K562 (cell line): ENCODE results near the gene TMEM81. TPM values are rescaled to one million over a fixed set of nuclear protein-coding genes. Genes with fewer than 3 reads are reported as not detected.

Experiments used
- BRD9 ChIP-seq: fragments of 450-650 bp; IDR thresholded peaks from 2 replicates; pipeline ENCODE4 v1.6.1; 2018; ENCODE audit warnings: low read depth; ENCODE audit not compliant: partially characterized antibody
- CBFB ChIP-seq: sonication (generic); formaldehyde crosslinking; IDR thresholded peaks from 2 replicates; pipeline ENCODE4 v1.4.0; 2020; ENCODE audit warnings: mild to moderate bottlenecking, missing genetic modification reagents
- ETV6 ChIP-seq, 3 experiments: fragments of 150-350 bp in 1 of 3; sonication (generic) in 1 of 3; formaldehyde crosslinking in 1 of 3; IDR thresholded peaks; 2 replicates each; pipeline versions ENCODE4 v1.6.1 to v1.8.0; 2014 to 2022; ENCODE audit warnings: borderline replicate concordance in 2 of 3, low read depth in 2 of 3, antibody characterized with exemption in 1 of 3, low read length in 1 of 3, mild to moderate bottlenecking in 1 of 3, missing genetic modification reagents in 1 of 3
- MIER1 ChIP-seq: fragments of 450-650 bp; IDR thresholded peaks from 2 replicates; pipeline ENCODE4 v1.6.1; 2016; ENCODE audit warnings: antibody characterized with exemption, mild to moderate bottlenecking, low read depth
- PPARD ChIP-seq: fragments of 250-450 bp; sonication (Bioruptor Pico); IDR thresholded peaks from 2 replicates; pipeline ENCODE4 v1.8.0; 2022; ENCODE audit warnings: inconsistent platforms, mild to moderate bottlenecking, moderate library complexity
- ZNF384 ChIP-seq: IDR thresholded peaks from 2 replicates; pipeline ENCODE4 v1.6.1; 2012; ENCODE audit warnings: low read depth, low read length, improper control_type of control experiment
- polyA plus RNA-seq, 8 experiments: library from polyadenylated mRNA; depleted of rRNA in 4 of 8; stranded (reverse) in 5 of 8; unstranded in 3 of 8; fragments of >200 nt; fragmentation: Nextera tagmentation in 2 of 8; fragmentation: Illumina TruSeq in 1 of 8; extraction: Ambion mirVana in 2 of 8; extraction: Trizol in 1 of 8; gene quantifications; 2 replicates each; pipeline versions ENCODE4 v1.2.1 to v1.2.3, GENCODE V29; 2011 to 2014; ENCODE audit warnings: inconsistent platforms in 1 of 8, missing spikeins in 1 of 8
- total RNA-seq, 7 experiments: library from RNA; depleted of rRNA in 6 of 7; stranded (reverse); fragments of >200 nt in 6 of 7; fragmentation: Illumina TruSeq in 2 of 7; extraction: Trizol in 2 of 7; gene quantifications; 2 replicates each; pipeline versions ENCODE4 v1.2.1 to v1.2.3, GENCODE V29; 2011 to 2021; ENCODE audit warnings: low replicate concordance in 1 of 7
- TF ChIP-seq, protein P1 (sequence below), 3 experiments: fragments of 200-800 bp in 1 of 3; fragments of 250-450 bp in 1 of 3; fragments of 450-650 bp in 1 of 3; sonication (Bioruptor Pico) in 1 of 3; sonication (Bioruptor generic) in 1 of 3; formaldehyde crosslinking in 1 of 3; IDR thresholded peaks; 2 replicates each; pipeline versions ENCODE4 v1.6.1 to v1.8.0; 2016 to 2022; ENCODE audit warnings: mild to moderate bottlenecking in 2 of 3, missing genetic modification characterization in 2 of 3, missing compliant biosample characterization in 1 of 3, moderate library complexity in 1 of 3
- TF ChIP-seq, protein P2 (sequence below), 2 experiments: fragments of 450-650 bp in 1 of 2; sonication (generic) in 1 of 2; formaldehyde crosslinking; conservative IDR thresholded peaks; 2 replicates each; pipeline versions ENCODE4 v1.4.0 to v1.8.1; 2020 to 2022; ENCODE audit warnings: mild to moderate bottlenecking in 1 of 2, missing genetic modification reagents in 1 of 2

Gene TMEM81
- total and polyA plus RNA-seq, 9 of the 15 experiments (the other 6 are each of a cell fraction or from before 2014, with no cell fraction given): 3.2 to 6.1 (median 4.4) TPM

DNA sequence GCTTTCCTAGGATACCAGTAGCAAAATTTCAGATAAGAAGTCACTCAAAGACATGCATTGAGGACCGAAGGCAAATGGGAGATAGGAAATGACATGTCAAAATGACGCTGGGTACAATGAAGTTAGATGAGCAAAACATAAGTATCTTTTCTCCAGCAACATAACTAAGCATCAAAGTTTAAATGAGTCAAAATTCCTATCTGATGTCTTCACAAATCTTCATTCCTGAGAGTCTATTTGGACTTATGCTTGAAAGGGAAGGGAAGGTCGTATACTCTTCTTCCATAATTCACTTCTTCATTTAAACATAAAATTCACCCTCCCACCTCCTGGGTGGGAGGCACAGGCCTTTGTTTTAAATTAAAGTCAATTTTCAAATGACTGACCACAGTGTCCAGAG is 4.1 kb upstream of the TMEM81 start (continued):
- TF ChIP-seq, protein P1, sequence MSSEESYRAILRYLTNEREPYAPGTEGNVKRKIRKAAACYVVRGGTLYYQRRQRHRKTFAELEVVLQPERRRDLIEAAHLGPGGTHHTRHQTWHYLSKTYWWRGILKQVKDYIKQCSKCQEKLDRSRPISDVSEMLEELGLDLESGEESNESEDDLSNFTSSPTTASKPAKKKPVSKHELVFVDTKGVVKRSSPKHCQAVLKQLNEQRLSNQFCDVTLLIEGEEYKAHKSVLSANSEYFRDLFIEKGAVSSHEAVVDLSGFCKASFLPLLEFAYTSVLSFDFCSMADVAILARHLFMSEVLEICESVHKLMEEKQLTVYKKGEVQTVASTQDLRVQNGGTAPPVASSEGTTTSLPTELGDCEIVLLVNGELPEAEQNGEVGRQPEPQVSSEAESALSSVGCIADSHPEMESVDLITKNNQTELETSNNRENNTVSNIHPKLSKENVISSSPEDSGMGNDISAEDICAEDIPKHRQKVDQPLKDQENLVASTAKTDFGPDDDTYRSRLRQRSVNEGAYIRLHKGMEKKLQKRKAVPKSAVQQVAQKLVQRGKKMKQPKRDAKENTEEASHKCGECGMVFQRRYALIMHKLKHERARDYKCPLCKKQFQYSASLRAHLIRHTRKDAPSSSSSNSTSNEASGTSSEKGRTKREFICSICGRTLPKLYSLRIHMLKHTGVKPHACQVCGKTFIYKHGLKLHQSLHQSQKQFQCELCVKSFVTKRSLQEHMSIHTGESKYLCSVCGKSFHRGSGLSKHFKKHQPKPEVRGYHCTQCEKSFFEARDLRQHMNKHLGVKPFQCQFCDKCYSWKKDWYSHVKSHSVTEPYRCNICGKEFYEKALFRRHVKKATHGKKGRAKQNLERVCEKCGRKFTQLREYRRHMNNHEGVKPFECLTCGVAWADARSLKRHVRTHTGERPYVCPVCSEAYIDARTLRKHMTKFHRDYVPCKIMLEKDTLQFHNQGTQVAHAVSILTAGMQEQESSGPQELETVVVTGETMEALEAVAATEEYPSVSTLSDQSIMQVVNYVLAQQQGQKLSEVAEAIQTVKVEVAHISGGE (CRISPR knock-in tag; IDR thresholded peaks at IDR 0.05): no peak
- TF ChIP-seq CBFB (CRISPR knock-in tag) (no peak), PPARD (CRISPR knock-in tag) (no peak), BRD9 (no peak), MIER1 (no peak), ZNF384 (no peak), ETV6 (IDR thresholded peaks at IDR 0.05; ENCODE audit: borderline replicate concordance in 1 of 2, low read depth in 2 of 2, low read length in 1 of 2) (no peak), ETV6 (CRISPR knock-in tag; IDR thresholded peaks at IDR 0.05; ENCODE audit: borderline replicate concordance) (no peak)
- TF ChIP-seq, protein P2, sequence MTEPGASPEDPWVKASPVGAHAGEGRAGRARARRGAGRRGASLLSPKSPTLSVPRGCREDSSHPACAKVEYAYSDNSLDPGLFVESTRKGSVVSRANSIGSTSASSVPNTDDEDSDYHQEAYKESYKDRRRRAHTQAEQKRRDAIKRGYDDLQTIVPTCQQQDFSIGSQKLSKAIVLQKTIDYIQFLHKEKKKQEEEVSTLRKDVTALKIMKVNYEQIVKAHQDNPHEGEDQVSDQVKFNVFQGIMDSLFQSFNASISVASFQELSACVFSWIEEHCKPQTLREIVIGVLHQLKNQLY (CRISPR knock-in tag; conservative IDR thresholded peaks at IDR 0.05): no peak
- TF ChIP-seq, all 486 proteins: peak for 0
